GM21717 (cell line): ENCODE results near the gene ERFL.

Experiments used
- ATAC-seq: cut with Tn5 transposase; IDR thresholded peaks from one replicate; pipeline ENCODE4 v1.9.1; 2021; ENCODE audit warnings: mild to moderate bottlenecking, moderate library complexity; ENCODE audit not compliant: unreplicated experiment

ERFL gene

GRCh38 chr19:41861116-41861768 is 67.0 kb downstream of the ERFL start:
- no peak for ATAC-seq

GRCh38 chr19:41860419-41861115 is 67.7 kb downstream of the ERFL start:
- ATAC-seq, result no peak

GRCh38 chr19:41859618-41860418 is 68.4 kb downstream of the ERFL start, which contains the start of gene RPS19:
Gene RPS19 (plus strand): TSS chr19:41860255. CDS start chr19:41860775, 520 bp downstream.
- ATAC-seq, result peak; percentile 65

- ATAC-seq, result no peak
Observed at GRCh38 chr19:41859213-41859617, 69.0 kb downstream of the ERFL start.
